Body of pancreas (tissue), 4 donors: ENCODE data around the gene FARS2. TPM values are rescaled to one million over a fixed set of nuclear protein-coding genes. Genes with fewer than 3 reads are reported as not detected.

Source experiments
- ATAC-seq: fragments of 150-250 bp; one replicate; pipeline ENCODE4 v1.9.1; 2016
- DNase-seq, 4 donors: peaks; one replicate each; pipeline ENCODE4 v3.0.0-alpha.2; 2019
- H3K27ac ChIP-seq, 4 donors: fragments of 200-600 bp; sonication (generic); 1 replicate in 3 of 4; 2 replicates in 1 of 4; pipeline versions ENCODE4 v1.5.1 to v1.6.1; 2016 to 2019; ENCODE audit warnings: mild to moderate bottlenecking in 1 of 4, mixed read lengths in 1 of 4, moderate library complexity in 1 of 4
- H3K27me3 ChIP-seq, 2 donors: fragments of 200-600 bp; sonication (generic); one replicate each; pipeline ENCODE4 v1.6.0; 2016; ENCODE audit warnings: mild to moderate bottlenecking in 1 of 2
- H3K36me3 ChIP-seq, 2 donors: fragments of 200-600 bp; sonication (generic); replicated peaks in 1 of 2; 2 replicates each; pipeline ENCODE4 v1.5.1; 2016; ENCODE audit warnings: low read depth in 2 of 2; ENCODE audit not compliant: insufficient read depth in 1 of 2
- H3K4me1 ChIP-seq: fragments of 200-600 bp; sonication (generic); one replicate; pipeline ENCODE4 v1.6.0; 2016
- H3K4me3 ChIP-seq, 2 donors: fragments of 200-600 bp; sonication (generic); 1 replicate in 1 of 2; 2 replicates in 1 of 2; pipeline ENCODE4 v1.5.1; 2016 to 2019
- H3K9me3 ChIP-seq, 3 donors: fragments of 200-600 bp; sonication (generic); 1 replicate in 2 of 3; 2 replicates in 1 of 3; pipeline ENCODE4 v1.5.1; 2016
- CTCF ChIP-seq, 7 experiments: fragments of 450-650 bp in 4 of 7; fragments of 200-600 bp in 3 of 7; sonication (generic) in 3 of 7; IDR thresholded peaks; one replicate each; pipeline ENCODE4 v1.5.1; 2016 to 2019; ENCODE audit warnings: antibody characterized with exemption in 7 of 7
- POLR2A ChIP-seq, 3 donors: fragments of 450-650 bp; IDR thresholded peaks; one replicate each; pipeline ENCODE4 v1.6.1; 2016; ENCODE audit warnings: antibody characterized with exemption in 3 of 3, mild to moderate bottlenecking in 2 of 3
- WGBS, 2 donors: methylation state at CpG; one replicate each; pipeline ENCODE4 v1.1.5; 2017; 5-methylcytosine and 5-hydroxymethylcytosine counted together
- intact Hi-C: fragments of 100-400 bp; cut with DNase I; formaldehyde crosslinking; loops from one replicate; pipeline ENCODE4 v1.15.1; 2023
- total RNA-seq, 2 donors: library from RNA; depleted of rRNA; stranded (reverse); fragments of >200 nt; gene quantifications; one replicate each; pipeline ENCODE4 v1.1.0, GENCODE V29; 2016

FARS2 gene
- total RNA-seq, 2 donors from 2014 or later, result 6.5 to 9.6 TPM

GRCh38 chr6:5423251-5423650 is 161.9 kb downstream of the FARS2 start:
- intact Hi-C loops, result no loop called here
- no peak overlapping the region for H3K4me3 ChIP-seq
- peaks cover 5% of the 10 kb centered on the region for H3K4me1 ChIP-seq
- H3K36me3 ChIP-seq, result no peaks in the 10 kb centered on the region
- ATAC-seq (no peak), DNase-seq (no peak)
- TF ChIP-seq CTCF (IDR thresholded peaks at IDR 0.05), result no peak
- no peak for TF ChIP-seq POLR2A (IDR thresholded peaks at IDR 0.05)
- WGBS, 2 donors, result 82 to 84% methylated on average over 4 of the region's 4 CpGs
- no peaks in the 10 kb centered on the region for H3K27me3 ChIP-seq
- H3K27ac ChIP-seq, result no peak overlapping the region
- no peaks in the 10 kb centered on the region for H3K9me3 ChIP-seq

GRCh38 chr6:5424726-5425125 is 163.4 kb downstream of the FARS2 start:
- H3K27ac ChIP-seq, result no peak overlapping the region
- H3K9me3 ChIP-seq, result no peaks in the 10 kb centered on the region
- DNase-seq (no peak), ATAC-seq (no peak)
- no peak overlapping the region for H3K4me3 ChIP-seq
- intact Hi-C loops, result no loop called here
- no peak for TF ChIP-seq CTCF (IDR thresholded peaks at IDR 0.05)
- TF ChIP-seq POLR2A (IDR thresholded peaks at IDR 0.05), result no peak
- H3K36me3 ChIP-seq, result no peaks in the 10 kb centered on the region
- WGBS, 2 donors, result 91 to 92% methylated on average over 6 of the region's 6 CpGs
- H3K4me1 ChIP-seq, result peaks cover 5% of the 10 kb centered on the region
- H3K27me3 ChIP-seq, result no peaks in the 10 kb centered on the region

- Histone ChIP-seq H3K4me3 (no peak overlapping the region), H3K27ac (no peak overlapping the region), H3K4me1 (peaks cover 5% of the 10 kb centered on the region), H3K9me3 (no peaks in the 10 kb centered on the region), H3K36me3 (no peaks in the 10 kb centered on the region), H3K27me3 (no peaks in the 10 kb centered on the region)
- WGBS, 2 donors, result 85 to 89% methylated on average over 7 of the region's 7 CpGs
- DNase-seq (no peak), ATAC-seq (no peak)
- no peak for TF ChIP-seq CTCF (IDR thresholded peaks at IDR 0.05)
- TF ChIP-seq POLR2A (IDR thresholded peaks at IDR 0.05), result no peak
- intact Hi-C loops, result no loop called here
Measured at GRCh38 chr6:5425267-5425666, 164.0 kb downstream of the FARS2 start.

- Histone ChIP-seq H3K9me3 (no peaks in the 10 kb centered on the region), H3K27me3 (no peaks in the 10 kb centered on the region), H3K36me3 (no peaks in the 10 kb centered on the region), H3K4me1 (peaks cover 5% of the 10 kb centered on the region), H3K27ac (no peak overlapping the region), H3K4me3 (no peak overlapping the region)
- WGBS, 2 donors, result 75 to 85% methylated on average over 4 of the region's 4 CpGs
- DNase-seq, result no peak
- TF ChIP-seq POLR2A (IDR thresholded peaks at IDR 0.05), result no peak
- TF ChIP-seq CTCF (IDR thresholded peaks at IDR 0.05), result no peak
- intact Hi-C loops, result no loop called here
- no peak for ATAC-seq
Measured at GRCh38 chr6:5425797-5426196, 164.5 kb downstream of the FARS2 start.

GRCh38 chr6:5427586-5427985 is 166.3 kb downstream of the FARS2 start:
- Histone ChIP-seq H3K4me1 (peaks cover 2% of the 10 kb centered on the region), H3K9me3 (no peaks in the 10 kb centered on the region), H3K27me3 (no peaks in the 10 kb centered on the region), H3K4me3 (no peak overlapping the region), H3K27ac (no peak overlapping the region), H3K36me3 (no peaks in the 10 kb centered on the region)
- DNase-seq (no peak), ATAC-seq (no peak)
- WGBS, 2 donors, result 85 to 88% methylated on average over 5 of the region's 5 CpGs
- no peak for TF ChIP-seq POLR2A (IDR thresholded peaks at IDR 0.05)
- no peak for TF ChIP-seq CTCF (IDR thresholded peaks at IDR 0.05)
- intact Hi-C loops, result no loop called here
